DND-41 (cell line): ENCODE measurements around the gene PAX1.

Experiments used
- ATAC-seq: fragments of 200-7000 bp; cut with Tn5 transposase; 3 replicates; pipeline ENCODE4 v1.9.1; 2021; ENCODE audit warnings: low read depth; ENCODE audit not compliant: insufficient read depth
- DNase-seq: peaks from one replicate; pipeline ENCODE4 v3.0.0-alpha.2; 2020
- H2AFZ ChIP-seq: 2 replicates; pipeline ENCODE4 v1.6.0; 2012; ENCODE audit warnings: low read depth, low read length
- H3K27ac ChIP-seq: 2 replicates; pipeline ENCODE4 v1.5.1; 2012; ENCODE audit warnings: low read length, inconsistent platforms
- H3K27me3 ChIP-seq: fragments of 200-600 bp; sonication (generic); 2 replicates; pipeline ENCODE4 v1.6.0; 2012; ENCODE audit warnings: low read length, mild to moderate bottlenecking, inconsistent platforms; ENCODE audit not compliant: insufficient read depth, poor library complexity
- H3K36me3 ChIP-seq: 2 replicates; pipeline ENCODE4 v1.5.1; 2012; ENCODE audit warnings: low read length, inconsistent platforms; ENCODE audit not compliant: insufficient read depth
- H3K4me1 ChIP-seq: 2 replicates; pipeline ENCODE4 v1.5.1; 2012; ENCODE audit warnings: mild to moderate bottlenecking, low read length; ENCODE audit not compliant: insufficient read depth
- H3K4me2 ChIP-seq: 2 replicates; pipeline ENCODE4 v1.6.0; 2012; ENCODE audit warnings: mild to moderate bottlenecking, moderate library complexity, low read length, inconsistent platforms; ENCODE audit not compliant: insufficient read depth
- H3K4me3 ChIP-seq, 2 experiments: fragments of 200-600 bp in 1 of 2; shearing (Covaris generic) in 1 of 2; 2 replicates each; pipeline ENCODE4 v1.5.1; 2012 to 2016; ENCODE audit warnings: inconsistent platforms in 2 of 2, low read length in 2 of 2, mild to moderate bottlenecking in 2 of 2, low read depth in 1 of 2, moderate library complexity in 1 of 2
- H3K79me2 ChIP-seq: 2 replicates; pipeline ENCODE4 v1.6.0; 2012; ENCODE audit warnings: low read length, inconsistent platforms; ENCODE audit not compliant: insufficient read depth
- H3K9ac ChIP-seq: 2 replicates; pipeline ENCODE4 v1.6.0; 2012; ENCODE audit warnings: low read depth, mild to moderate bottlenecking, inconsistent platforms, low read length, moderate library complexity
- H3K9me3 ChIP-seq: 2 replicates; pipeline ENCODE4 v1.5.1; 2012; ENCODE audit warnings: low read length, moderate library complexity, mild to moderate bottlenecking, inconsistent platforms; ENCODE audit not compliant: insufficient read depth, severe bottlenecking
- H4K20me1 ChIP-seq: 2 replicates; pipeline ENCODE4 v1.6.0; 2012; ENCODE audit warnings: low read length; ENCODE audit not compliant: insufficient read depth
- EZH2 ChIP-seq: IDR thresholded peaks from 3 replicates; pipeline ENCODE4 v1.6.1; 2012; ENCODE audit warnings: borderline replicate concordance, low read depth, mild to moderate bottlenecking, moderate library complexity, low read length, inconsistent platforms; ENCODE audit not compliant: severe bottlenecking
- TF ChIP-seq, protein P1 (sequence below): IDR thresholded peaks from 2 replicates; pipeline ENCODE4 v1.5.1; 2012; ENCODE audit warnings: borderline replicate concordance, low read length, moderate library complexity, mild to moderate bottlenecking; ENCODE audit not compliant: poor library complexity, severe bottlenecking; ENCODE audit errors: extremely low read depth

The PAX1 gene

DNA sequence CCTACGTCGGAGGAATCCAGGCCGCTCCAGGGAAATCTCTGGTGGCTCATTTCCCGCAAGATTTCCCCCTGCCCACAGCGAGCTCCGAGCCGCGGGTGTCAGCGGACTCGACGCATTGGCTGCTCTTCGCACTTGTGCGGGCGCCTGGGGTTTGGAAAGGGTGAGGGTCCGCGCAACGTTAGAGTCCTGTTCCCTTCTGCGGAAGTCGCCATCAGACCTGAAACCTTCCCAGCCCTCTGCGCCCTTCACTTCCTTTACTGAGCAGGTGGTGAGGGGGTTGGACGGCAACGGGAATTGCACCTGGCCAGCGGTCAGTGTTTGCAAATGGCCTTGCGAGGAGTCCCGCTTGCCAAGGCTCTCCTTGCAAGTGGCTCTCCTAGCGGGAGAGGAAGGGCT lies 8.4 kb downstream of the PAX1 start:
- H4K20me1 ChIP-seq, result no peaks in the 10 kb centered on the region

DNA sequence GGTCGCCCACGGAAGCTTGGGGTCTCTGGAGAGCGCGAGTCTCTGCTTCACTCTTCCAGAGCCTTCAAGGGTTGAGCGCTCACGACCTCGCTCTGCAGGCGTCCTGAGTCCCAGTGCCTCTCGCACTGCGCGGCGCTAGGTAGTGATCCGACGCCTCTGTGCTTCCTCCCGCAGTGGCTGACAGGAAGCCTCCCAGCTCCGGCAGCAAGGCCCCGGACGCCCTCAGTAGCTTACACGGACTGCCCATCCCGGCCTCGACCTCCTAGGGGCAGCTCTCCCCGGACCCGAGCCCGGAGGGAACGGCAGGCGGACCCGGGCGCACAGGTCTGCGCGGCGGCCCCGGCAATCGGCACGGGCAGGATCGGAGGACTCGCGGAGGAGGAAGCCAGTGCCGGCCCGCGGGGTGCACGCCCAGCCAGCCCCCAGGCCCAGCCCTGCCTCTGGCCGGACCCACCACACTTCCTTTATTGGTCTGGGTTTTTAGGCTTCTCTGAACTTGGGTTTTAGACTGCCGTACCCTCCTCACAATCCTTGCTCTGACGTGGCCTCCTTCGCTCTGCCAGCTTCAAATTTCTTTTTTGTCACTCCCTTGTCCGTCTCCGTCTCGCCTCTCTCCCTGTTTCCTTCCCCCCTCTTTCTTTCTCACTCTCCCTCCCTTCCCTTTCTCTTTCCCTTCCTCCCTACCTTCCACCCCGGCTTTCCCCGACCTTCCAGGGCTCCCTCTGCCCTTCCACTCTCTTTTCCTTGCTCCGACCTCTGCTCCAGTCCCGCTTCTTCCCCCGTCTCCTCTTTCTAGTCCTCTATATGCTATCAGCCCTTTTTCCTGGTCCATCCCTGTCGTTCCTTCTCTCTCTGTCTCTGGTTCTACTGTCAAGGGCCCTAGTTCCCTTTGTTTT lies 9.1 kb downstream of the PAX1 start:
- ATAC-seq (no peak), DNase-seq (no peak)
- no peak overlapping the region for H3K27ac ChIP-seq
- H3K4me2 ChIP-seq, result no peak overlapping the region
- no peak for TF ChIP-seq EZH2
- TF ChIP-seq, protein P1, sequence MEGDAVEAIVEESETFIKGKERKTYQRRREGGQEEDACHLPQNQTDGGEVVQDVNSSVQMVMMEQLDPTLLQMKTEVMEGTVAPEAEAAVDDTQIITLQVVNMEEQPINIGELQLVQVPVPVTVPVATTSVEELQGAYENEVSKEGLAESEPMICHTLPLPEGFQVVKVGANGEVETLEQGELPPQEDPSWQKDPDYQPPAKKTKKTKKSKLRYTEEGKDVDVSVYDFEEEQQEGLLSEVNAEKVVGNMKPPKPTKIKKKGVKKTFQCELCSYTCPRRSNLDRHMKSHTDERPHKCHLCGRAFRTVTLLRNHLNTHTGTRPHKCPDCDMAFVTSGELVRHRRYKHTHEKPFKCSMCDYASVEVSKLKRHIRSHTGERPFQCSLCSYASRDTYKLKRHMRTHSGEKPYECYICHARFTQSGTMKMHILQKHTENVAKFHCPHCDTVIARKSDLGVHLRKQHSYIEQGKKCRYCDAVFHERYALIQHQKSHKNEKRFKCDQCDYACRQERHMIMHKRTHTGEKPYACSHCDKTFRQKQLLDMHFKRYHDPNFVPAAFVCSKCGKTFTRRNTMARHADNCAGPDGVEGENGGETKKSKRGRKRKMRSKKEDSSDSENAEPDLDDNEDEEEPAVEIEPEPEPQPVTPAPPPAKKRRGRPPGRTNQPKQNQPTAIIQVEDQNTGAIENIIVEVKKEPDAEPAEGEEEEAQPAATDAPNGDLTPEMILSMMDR, result no peak
- no peak overlapping the region for H3K4me3 ChIP-seq
- no peaks in the 10 kb centered on the region for H3K9me3 ChIP-seq
- H3K4me1 ChIP-seq, result no peaks in the 10 kb centered on the region
- H3K79me2 ChIP-seq, result no peaks in the 10 kb centered on the region
- H2AFZ ChIP-seq, result no peak overlapping the region
- no peak overlapping the region for H3K9ac ChIP-seq
- peaks cover 41% of the 10 kb centered on the region for H3K27me3 ChIP-seq
- no peaks in the 10 kb centered on the region for H4K20me1 ChIP-seq
- no peaks in the 10 kb centered on the region for H3K36me3 ChIP-seq

More for the DNA sequence above, 8.4 kb downstream of the PAX1 start:
- H2AFZ ChIP-seq, result no peak overlapping the region
- H3K27me3 ChIP-seq, result peaks cover 41% of the 10 kb centered on the region
- ATAC-seq, result no peak
- no peaks in the 10 kb centered on the region for H3K9me3 ChIP-seq
- H3K9ac ChIP-seq, result no peak overlapping the region
- H3K4me1 ChIP-seq, result no peaks in the 10 kb centered on the region
- no peak for DNase-seq
- H3K36me3 ChIP-seq, result no peaks in the 10 kb centered on the region
- no peak overlapping the region for H3K27ac ChIP-seq
- H3K4me3 ChIP-seq, result no peak overlapping the region
- H3K79me2 ChIP-seq, result no peaks in the 10 kb centered on the region
- no peak for TF ChIP-seq EZH2
- TF ChIP-seq, protein P1, result no peak
- no peak overlapping the region for H3K4me2 ChIP-seq

DNA sequence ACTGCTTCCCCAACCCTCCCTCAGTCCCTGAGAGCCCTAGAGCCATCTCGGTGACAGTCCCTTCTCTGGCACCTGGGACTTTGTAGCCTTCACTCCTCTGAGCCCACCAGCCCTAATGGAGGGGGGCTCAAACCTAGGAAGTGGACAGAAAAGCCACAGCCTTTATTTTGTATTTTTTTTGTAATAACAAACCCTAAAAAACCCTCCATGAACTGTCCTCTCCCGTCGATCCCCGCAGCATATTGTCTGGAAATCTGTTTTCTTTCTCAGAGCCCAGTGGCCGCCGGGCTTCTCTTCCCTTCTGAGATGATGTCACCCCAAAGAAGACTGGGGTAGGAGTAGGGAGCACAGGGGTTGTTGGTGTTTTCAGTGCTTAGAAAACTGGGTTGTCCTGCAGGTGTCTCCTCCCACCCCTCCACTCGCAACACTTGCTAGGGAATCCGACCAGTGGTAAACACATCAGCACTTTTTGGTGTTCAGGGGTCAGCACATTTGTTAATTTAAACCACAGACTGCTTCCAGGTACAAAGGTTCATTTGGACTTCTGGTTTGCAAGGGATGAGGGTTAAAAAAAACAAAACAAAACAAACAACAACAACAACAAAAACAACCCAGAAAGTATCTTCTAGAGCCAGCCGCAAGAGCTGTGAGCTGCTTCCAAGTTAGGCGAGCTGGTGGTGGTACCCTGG lies 9.9 kb downstream of the PAX1 start:
- Histone ChIP-seq H2AFZ (no peak overlapping the region), H3K27ac (no peak overlapping the region), H3K9ac (no peak overlapping the region), H3K4me2 (no peak overlapping the region), H3K27me3 (peaks cover 40% of the 10 kb centered on the region), H3K4me3 (no peak overlapping the region), H3K9me3 (no peaks in the 10 kb centered on the region), H4K20me1 (no peaks in the 10 kb centered on the region), H3K4me1 (no peaks in the 10 kb centered on the region), H3K36me3 (no peaks in the 10 kb centered on the region), H3K79me2 (no peaks in the 10 kb centered on the region)
- DNase-seq, result no peak
- ATAC-seq, result no peak
- TF ChIP-seq, protein P1, result no peak
- TF ChIP-seq EZH2, result no peak
